Peyer's patch (tissue), 4 donors: ENCODE data around the gene FAM149A. TPM values are rescaled to one million over a fixed set of nuclear protein-coding genes. Genes with fewer than 3 reads are reported as not detected.

Source experiments
- DNase-seq, 3 donors: peaks; one replicate each; pipeline ENCODE4 v3.0.0-alpha.2; 2017 to 2019
- H3K27ac ChIP-seq, 4 donors: fragments of 200-600 bp; sonication (generic); one replicate each; pipeline ENCODE4 v1.5.1; 2016 to 2019
- H3K27me3 ChIP-seq, 2 donors: fragments of 200-600 bp; sonication (generic); one replicate each; pipeline ENCODE4 v1.5.1; 2019
- H3K36me3 ChIP-seq, 3 donors: fragments of 200-600 bp; sonication (generic); one replicate each; pipeline ENCODE4 v1.5.1; 2016 to 2019
- H3K4me1 ChIP-seq, 4 donors: fragments of 200-600 bp; sonication (generic); one replicate each; pipeline ENCODE4 v1.5.1; 2016 to 2019
- H3K4me3 ChIP-seq, 4 donors: fragments of 200-600 bp; sonication (generic); 1 replicate in 3 of 4; 2 replicates in 1 of 4; pipeline ENCODE4 v1.5.1; 2016 to 2019; ENCODE audit warnings: mild to moderate bottlenecking in 1 of 4
- H3K9me3 ChIP-seq, 4 donors: fragments of 200-600 bp; sonication (generic); one replicate each; pipeline ENCODE4 v1.5.1; 2016 to 2019; ENCODE audit warnings: mild to moderate bottlenecking in 1 of 4
- CTCF ChIP-seq, 6 experiments: fragments of 450-650 bp in 4 of 6; fragments of 200-600 bp in 2 of 6; sonication (generic) in 1 of 6; IDR thresholded peaks; one replicate each; pipeline ENCODE4 v1.5.1; 2017 to 2019; ENCODE audit warnings: antibody characterized with exemption in 6 of 6, mild to moderate bottlenecking in 3 of 6, moderate library complexity in 1 of 6
- POLR2A ChIP-seq, 2 donors: fragments of 450-650 bp; IDR thresholded peaks; one replicate each; pipeline ENCODE4 v1.5.1; 2017; ENCODE audit warnings: antibody characterized with exemption in 2 of 2, mild to moderate bottlenecking in 2 of 2, moderate library complexity in 2 of 2
- total RNA-seq, 4 donors: library from RNA; depleted of rRNA; stranded (reverse); fragments of >200 nt; gene quantifications; one replicate each; pipeline ENCODE4 v1.1.0, GENCODE V29; 2016

The FAM149A gene
- total RNA-seq, 4 donors from 2014 or later, result 11.2 to 14.0 (median 12.6) TPM

GRCh38 chr4:186068581-186069348, 35.7 kb upstream of the FAM149A start, which contains the start of gene TLR3:
TSS of gene TLR3 (plus strand) at chr4:186069156. CDS start at chr4:186076620, 7,464 bp downstream.
- TF ChIP-seq POLR2A (IDR thresholded peaks at IDR 0.05), result no peak
- Histone ChIP-seq H3K27me3 (no peaks in the 10 kb centered on the region), H3K36me3 (no peaks in the 10 kb centered on the region), H3K4me3 (peak within 1 kb of the TSS; percentile 25 to 63 (median 42)), H3K9me3 (no peaks in the 10 kb centered on the region), H3K27ac (peak within 1 kb of the TSS in 3 of 4 donors; percentile 49 to 74 (median 65)), H3K4me1 (peaks cover 0 to 8% (median 0%) of the 10 kb centered on the region in 4 donors)
- DNase-seq, result no peak

DNA sequence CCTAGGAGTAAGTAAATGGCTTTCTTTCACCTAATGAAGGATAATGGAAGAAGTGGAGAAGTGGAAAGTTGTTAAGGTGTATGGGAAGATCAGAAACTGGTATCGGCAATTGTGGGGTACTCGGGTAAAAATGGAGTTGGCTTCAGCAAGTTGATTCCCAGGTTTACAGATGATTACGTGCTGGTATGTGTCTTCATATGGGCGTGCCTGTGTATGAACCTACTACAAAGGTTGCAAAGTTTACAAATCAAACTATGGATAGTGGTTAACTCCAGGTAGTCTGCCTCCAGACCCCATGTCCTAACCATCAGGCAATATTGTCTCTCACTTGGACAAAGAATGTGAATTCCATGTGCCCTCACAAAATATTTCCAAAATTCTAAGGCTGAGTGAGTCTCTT, 34.8 kb upstream of the FAM149A start:
- no peaks in the 10 kb centered on the region for H3K9me3 ChIP-seq
- peak overlapping the region in 3 of 4 donors; percentile 27 to 63 (median 57) for H3K4me3 ChIP-seq
- H3K27me3 ChIP-seq, result no peaks in the 10 kb centered on the region
- H3K36me3 ChIP-seq, result no peaks in the 10 kb centered on the region
- H3K27ac ChIP-seq, result peak overlapping the region in 2 of 4 donors; percentile 49 to 74
- TF ChIP-seq CTCF (IDR thresholded peaks at IDR 0.05) (no peak), POLR2A (IDR thresholded peaks at IDR 0.05) (no peak)
- DNase-seq, result no peak
- H3K4me1 ChIP-seq, result peaks cover 0 to 8% (median 0%) of the 10 kb centered on the region in 4 donors

GRCh38 chr4:186072516-186072915, 32.0 kb upstream of the FAM149A start:
- TF ChIP-seq CTCF (IDR thresholded peaks at IDR 0.05), result no peak
- no peak for TF ChIP-seq POLR2A (IDR thresholded peaks at IDR 0.05)
- Histone ChIP-seq H3K36me3 (no peaks in the 10 kb centered on the region), H3K9me3 (no peaks in the 10 kb centered on the region), H3K27me3 (no peaks in the 10 kb centered on the region), H3K4me3 (no peak overlapping the region), H3K27ac (no peak overlapping the region), H3K4me1 (peaks cover 0 to 8% (median 0%) of the 10 kb centered on the region in 4 donors)
- no peak for DNase-seq

DNA sequence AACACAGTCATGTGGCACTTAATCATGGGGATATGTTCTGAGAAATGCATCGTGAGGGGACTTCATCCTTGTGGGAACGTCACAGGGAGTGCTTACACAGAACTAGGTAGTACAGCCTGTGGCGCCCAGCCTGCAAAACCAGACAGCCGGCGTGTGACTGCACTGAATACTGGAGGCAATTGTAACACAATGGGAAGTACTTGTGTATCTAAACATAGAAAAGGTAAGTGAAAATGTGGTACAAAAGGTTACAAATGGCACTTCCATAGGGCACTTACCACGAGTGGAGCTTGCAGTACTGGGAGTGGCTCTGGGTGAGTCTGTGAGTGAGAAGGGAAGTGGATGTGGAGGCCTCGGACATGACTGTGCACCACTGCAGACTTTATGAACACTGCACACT, 30.3 kb upstream of the FAM149A start:
- Histone ChIP-seq H3K4me3 (no peak overlapping the region), H3K4me1 (peaks cover 0 to 8% (median 0%) of the 10 kb centered on the region in 4 donors), H3K27ac (peak overlapping the region in 1 of 4 donors; percentile 28), H3K27me3 (no peaks in the 10 kb centered on the region), H3K9me3 (no peaks in the 10 kb centered on the region), H3K36me3 (peaks cover 0 to 3% (median 0%) of the 10 kb centered on the region in 3 donors)
- DNase-seq, result no peak
- TF ChIP-seq CTCF (IDR thresholded peaks at IDR 0.05), result no peak
- no peak for TF ChIP-seq POLR2A (IDR thresholded peaks at IDR 0.05)

DNA sequence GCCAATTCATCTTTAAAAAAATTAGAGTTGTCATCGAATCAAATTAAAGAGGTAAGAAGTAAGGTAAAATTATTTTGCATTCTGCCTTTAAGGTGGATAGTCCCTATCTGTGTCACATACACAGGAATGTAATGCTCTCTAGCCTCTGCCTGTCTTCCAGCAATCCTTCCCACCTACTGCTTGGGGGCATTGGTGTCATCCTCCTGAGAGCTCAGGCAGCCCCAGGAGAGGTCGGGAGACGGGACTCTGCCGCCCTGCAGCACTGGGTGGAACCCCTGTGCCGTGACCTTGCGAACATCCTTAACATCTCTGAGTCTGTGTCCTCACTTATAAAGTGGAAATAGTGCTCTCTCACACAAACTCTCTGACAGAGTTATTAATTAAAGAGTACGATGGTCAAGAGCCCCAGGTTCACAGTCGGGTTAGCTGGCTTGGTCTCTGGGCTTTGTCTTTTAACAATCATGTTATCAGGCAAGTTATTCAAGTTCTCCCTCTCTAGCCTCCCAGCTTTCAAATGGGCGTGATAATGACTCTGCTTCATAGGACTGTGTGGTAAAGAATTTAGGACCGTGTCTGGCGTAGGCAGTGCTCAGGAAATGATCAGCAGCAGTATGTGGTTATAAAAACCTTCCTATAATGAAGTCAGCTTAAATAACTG, 25.4 kb upstream of the FAM149A start:
- TF ChIP-seq CTCF (IDR thresholded peaks at IDR 0.05), result no peak
- no peak for TF ChIP-seq POLR2A (IDR thresholded peaks at IDR 0.05)
- H3K4me1 ChIP-seq, result no peaks in the 10 kb centered on the region
- H3K36me3 ChIP-seq, result peaks cover 0 to 8% (median 0%) of the 10 kb centered on the region in 3 donors
- H3K4me3 ChIP-seq, result no peak overlapping the region
- H3K27me3 ChIP-seq, result no peaks in the 10 kb centered on the region
- no peak for DNase-seq
- no peak overlapping the region for H3K27ac ChIP-seq
- no peaks in the 10 kb centered on the region for H3K9me3 ChIP-seq

GRCh38 chr4:186079694-186080093, 24.8 kb upstream of the FAM149A start:
- peaks cover 0 to 8% (median 0%) of the 10 kb centered on the region in 3 donors for H3K36me3 ChIP-seq
- DNase-seq, result no peak
- TF ChIP-seq CTCF (IDR thresholded peaks at IDR 0.05) (no peak), POLR2A (IDR thresholded peaks at IDR 0.05) (no peak)
- H3K9me3 ChIP-seq, result no peaks in the 10 kb centered on the region
- no peaks in the 10 kb centered on the region for H3K27me3 ChIP-seq
- no peaks in the 10 kb centered on the region for H3K4me1 ChIP-seq
- no peak overlapping the region for H3K4me3 ChIP-seq
- no peak overlapping the region for H3K27ac ChIP-seq
